SH-SY5Y (cell line): Measurements from ENCODE around the gene BPI.

ENCODE experiments used
- GATA2 ChIP-seq: IDR thresholded peaks from 2 replicates; pipeline ENCODE4 v1.6.1; 2011; ENCODE audit warnings: mild to moderate bottlenecking, low read depth, low read length
- GATA3 ChIP-seq: IDR thresholded peaks from 2 replicates; pipeline ENCODE4 v1.6.1; 2011; ENCODE audit warnings: low read depth, mild to moderate bottlenecking, low read length, moderate library complexity

- TF ChIP-seq GATA2 (no peak), GATA3 (no peak)
Observed at GRCh38 chr20:38307371-38308046, 3.6 kb downstream of the BPI start.
